ENCODE data around the gene PAK5.
"Not testable (repeated sequence)": the region's sequence is repeated elsewhere in the genome, so short reads cannot be mapped to it uniquely, and the experiment has no call there.

The PAK5 gene

GRCh38 chr20:9686001-9686400 is 152.9 kb downstream of the PAK5 start:
- no peak for DNase-seq (ENCODE audit: low read depth in 3 of 3)

DNA sequence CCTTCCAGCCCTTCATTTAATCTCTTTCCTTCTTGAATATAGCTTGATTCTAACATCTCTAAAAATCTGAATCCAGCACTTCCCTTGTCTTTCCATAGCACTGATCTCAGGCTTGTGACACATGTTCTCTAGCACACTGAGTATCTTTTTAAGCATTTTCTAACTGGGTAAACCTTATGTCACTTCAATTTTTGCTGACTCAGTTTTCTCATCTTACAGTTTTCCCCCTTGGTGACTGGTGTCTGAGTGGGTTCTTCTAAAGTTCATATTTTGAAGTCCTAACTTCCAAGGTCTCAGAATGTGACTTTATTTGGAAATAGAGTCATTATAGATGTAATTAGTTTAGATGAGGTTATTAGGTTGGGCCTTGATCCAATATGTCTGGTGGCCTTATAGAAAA is 153.9 kb downstream of the PAK5 start:
- no peak for DNase-seq (ENCODE audit: low read depth in 3 of 3)

- no peak for DNase-seq (ENCODE audit: low read depth in 3 of 3)
These were observed 161.7 kb downstream of the PAK5 start for GRCh38 chr20:9677100-9677623.

DNA sequence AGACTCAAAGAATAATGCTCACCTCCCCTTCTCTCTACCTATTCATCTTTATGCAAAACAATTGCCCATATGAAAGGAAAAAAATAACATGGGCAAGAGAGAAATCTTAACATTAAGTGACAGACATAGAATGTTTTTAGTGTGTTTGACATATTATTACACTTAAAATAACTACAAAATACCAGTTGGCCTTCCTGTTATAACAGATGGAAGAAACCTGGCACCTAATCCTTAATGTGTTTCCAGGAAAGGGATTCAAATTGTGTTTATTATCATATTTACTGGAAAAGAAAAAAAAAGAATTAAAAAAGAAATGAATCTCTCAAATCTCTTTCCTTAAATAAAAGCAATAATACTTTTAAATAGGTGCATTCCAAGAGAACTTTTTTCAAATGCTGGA is 165.9 kb downstream of the PAK5 start:
- no peak for DNase-seq (ENCODE audit: low read depth in 3 of 3)

DNA sequence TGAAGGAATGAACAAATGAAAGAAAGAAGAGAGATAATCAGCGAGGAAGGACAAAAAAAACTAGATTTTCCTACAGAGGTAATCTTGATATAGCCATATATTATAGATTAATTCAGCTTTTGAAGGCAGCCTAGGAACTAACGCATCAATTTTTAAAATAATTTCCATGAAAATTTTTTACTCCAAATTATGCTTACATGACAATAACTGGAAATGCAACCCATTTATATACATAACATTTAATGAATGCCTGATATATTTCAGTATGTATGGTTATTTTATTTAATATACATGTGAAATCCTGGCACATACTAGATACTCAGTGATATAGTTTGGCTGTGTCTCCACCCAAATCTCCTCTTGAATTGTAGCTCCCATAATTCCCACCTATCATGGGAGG is 166.8 kb downstream of the PAK5 start:
- no peak for DNase-seq (ENCODE audit: low read depth in 3 of 3)

- no peak for DNase-seq (ENCODE audit: low read depth in 3 of 3)
These were observed 170.5 kb downstream of the PAK5 start for GRCh38 chr20:9668381-9668780.

DNA sequence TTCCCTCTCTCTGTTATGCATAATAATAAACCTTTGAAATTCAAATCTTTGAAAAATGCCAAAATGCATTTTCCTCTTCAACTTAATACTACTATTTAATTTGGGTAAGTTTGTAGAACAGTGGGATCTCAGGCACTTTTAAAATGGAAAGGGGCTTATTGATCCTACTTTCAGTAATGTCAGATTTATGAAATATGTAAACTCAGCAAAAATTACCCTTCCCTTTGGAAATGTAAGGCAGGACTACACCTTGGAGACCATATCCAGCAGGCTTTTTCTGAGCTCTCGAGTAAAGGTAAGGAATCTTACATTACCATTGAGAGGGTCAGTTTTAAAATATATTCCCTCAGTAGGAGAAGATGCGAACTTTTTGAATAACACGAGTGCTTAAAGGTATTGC is 175.5 kb downstream of the PAK5 start:
- no peak for DNase-seq (ENCODE audit: low read depth in 3 of 3)

DNA sequence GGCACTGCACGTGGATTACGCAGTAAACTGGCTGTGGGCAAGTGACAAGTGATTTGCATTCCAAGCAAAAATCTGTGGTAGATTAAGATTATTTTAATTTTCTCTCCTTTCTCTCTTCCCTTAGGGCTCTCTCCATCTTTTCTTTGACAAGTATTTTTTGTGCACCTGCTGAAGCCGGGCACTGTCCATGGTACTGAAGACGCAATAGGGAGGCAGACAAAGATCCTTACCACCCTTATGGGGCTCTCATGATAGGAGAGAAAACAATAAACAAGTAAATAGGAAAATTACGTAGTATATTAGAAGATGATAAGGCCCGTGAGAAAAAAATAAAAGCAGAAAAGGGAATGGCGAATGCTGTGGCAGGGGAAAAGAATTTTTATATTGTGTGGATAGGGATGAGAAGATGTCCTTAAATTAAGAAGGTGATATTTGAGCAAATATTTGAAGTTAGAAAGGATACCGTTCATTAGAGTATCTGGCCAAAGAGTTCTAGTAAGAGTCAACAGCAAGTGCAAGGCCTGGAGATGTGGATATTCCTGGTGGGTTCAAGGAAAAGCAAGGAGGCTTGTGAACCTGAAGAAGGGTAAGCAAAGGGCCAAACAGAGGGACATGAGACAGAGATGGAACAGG is 178.5 kb downstream of the PAK5 start:
- peak in 1 of 3 experiments; percentile 0 for DNase-seq (ENCODE audit: low read depth in 3 of 3)

GRCh38 chr20:9647741-9648140 is 191.1 kb downstream of the PAK5 start:
- no peak for DNase-seq (ENCODE audit: low read depth in 3 of 3)

GRCh38 chr20:9646375-9646774 is 192.5 kb downstream of the PAK5 start:
- no peak for DNase-seq (ENCODE audit: low read depth in 3 of 3)

DNA sequence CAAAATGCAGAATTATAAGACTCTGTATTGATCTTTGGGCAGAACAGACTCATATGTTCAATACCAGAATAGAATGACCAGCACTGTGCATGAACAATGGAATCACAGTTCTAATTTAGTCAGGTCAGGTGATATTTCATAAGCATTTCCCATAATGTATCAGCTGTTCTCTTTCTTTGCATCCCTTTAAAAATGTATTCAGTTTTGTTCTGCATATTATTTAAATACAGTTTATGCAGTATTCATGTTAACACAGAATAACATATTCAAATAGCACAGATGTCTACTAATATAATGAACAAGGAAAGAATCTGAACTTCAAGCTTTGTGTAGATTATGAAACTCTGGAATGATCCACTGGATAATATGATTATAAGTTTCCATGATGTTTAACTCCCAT is 196.0 kb downstream of the PAK5 start:
- DNase-seq (ENCODE audit: low read depth in 3 of 3), result no peak

DNA sequence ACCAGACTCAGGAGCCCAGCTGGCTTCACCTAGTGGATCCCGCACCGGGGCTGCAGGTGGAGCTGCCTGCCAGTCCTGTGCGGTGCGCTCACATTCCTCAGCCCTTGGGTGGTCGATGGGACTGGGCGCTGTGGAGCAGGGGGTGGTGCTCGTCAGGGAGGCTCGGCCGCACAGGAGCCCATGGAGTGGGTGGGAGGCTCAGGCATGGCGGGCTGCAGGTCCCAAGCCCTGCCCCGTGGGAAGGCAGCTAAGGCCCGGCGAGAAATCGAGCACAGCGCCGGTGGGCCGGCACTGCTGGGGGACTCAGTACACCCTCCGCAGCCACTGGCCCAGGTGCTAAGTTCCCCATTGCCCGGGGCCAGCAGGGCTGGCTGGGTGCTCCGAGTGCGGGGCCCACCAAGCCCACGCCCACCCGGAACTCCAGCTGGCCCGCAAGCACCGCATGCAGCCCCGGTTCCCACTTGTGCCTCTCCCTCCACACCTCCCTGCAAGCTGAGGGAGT is 197.3 kb downstream of the PAK5 start:
- not testable (repeated sequence) for DNase-seq (ENCODE audit: low read depth in 3 of 3)

DNA sequence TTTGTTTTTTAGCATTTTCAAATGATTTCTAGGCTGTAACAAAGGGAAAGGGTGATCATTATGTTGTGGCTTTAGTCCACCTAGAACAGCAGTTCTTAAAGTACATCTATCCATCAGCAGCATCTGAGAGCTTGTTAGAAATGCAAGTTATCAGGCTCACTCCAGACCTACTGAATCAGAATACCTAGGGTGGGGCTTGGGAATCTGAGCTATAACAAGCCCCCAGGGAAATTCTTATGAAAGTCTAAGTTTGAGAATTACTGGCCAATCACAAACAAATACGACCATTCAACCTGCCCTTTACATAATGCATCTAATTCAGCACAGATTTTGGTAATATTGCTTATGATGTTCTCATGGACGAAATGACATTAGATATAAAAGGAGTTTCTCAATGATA is 201.0 kb downstream of the PAK5 start:
- DNase-seq (ENCODE audit: low read depth in 3 of 3), result no peak

DNA sequence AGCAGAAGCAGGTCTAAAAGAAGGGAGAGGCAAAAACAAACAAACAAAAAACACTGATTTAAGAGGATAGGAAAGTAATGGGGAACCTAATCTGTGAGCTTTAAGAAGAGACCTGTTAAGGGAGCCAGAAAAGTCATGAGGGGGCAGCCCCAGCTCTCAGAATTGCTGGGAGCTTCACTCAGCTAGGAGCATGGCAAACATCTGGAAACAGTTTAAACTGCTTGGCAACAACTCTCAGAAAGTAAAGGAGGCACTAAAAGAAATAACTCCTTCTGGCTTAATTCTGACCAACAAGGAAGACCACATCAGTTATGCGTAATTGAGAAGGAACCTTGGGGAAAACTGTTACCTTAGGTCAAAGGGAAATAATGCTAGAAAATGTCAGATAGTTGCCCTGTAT is 203.1 kb downstream of the PAK5 start:
- no peak for DNase-seq (ENCODE audit: low read depth in 3 of 3)

DNA sequence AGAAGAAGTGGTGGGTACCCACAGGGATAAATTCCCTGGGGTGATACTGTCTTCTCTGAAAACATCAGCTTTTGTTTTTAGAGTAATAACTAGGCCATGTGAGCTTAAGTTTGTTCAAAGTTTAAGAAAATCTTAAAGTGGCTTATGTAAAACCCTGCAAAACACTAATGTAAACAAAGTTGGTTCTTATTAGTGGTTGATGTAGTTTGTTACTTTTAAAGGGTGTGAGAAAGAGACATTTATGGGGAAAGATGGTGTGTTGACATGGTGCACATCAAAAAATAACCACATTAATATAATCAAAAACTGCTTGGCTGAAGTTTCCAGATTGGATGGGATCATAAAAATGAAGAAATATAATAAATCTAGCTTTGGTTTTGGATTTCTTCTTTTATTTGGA is 204.5 kb downstream of the PAK5 start:
- DNase-seq (ENCODE audit: low read depth in 3 of 3), result no peak

GRCh38 chr20:9632991-9633390 is 205.9 kb downstream of the PAK5 start:
- DNase-seq (ENCODE audit: low read depth in 3 of 3), result no peak

GRCh38 chr20:9632265-9632664 is 206.6 kb downstream of the PAK5 start:
- no peak for DNase-seq (ENCODE audit: low read depth in 3 of 3)

GRCh38 chr20:9630554-9630953 is 208.3 kb downstream of the PAK5 start:
- DNase-seq (ENCODE audit: low read depth in 3 of 3), result no peak

- DNase-seq (ENCODE audit: low read depth in 3 of 3), result no peak
These were observed 209.0 kb downstream of the PAK5 start for GRCh38 chr20:9629831-9630230.

GRCh38 chr20:9628589-9628988 is 210.3 kb downstream of the PAK5 start:
- DNase-seq (ENCODE audit: low read depth in 3 of 3), result no peak

DNA sequence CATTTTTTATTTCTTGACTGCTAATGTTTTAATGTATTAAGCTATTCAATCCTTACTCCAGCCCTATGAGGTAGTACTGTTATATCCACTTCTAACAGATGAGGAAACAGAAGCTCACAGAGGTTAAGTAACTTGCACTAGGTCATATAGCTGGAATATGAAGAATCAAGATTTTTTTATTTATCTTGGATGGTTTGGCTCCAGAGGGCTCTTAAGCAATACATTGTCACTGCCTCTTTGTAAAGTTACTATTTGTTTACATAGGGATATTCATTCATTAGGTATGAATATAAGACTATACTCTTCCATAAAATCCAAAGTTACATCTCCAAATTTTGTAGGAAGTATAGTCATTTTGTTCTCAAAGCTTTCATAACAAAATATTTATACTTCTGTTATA is 210.7 kb downstream of the PAK5 start:
- no peak for DNase-seq (ENCODE audit: low read depth in 3 of 3)

- no peak for DNase-seq (ENCODE audit: low read depth in 3 of 3)
These were observed 211.7 kb downstream of the PAK5 start for GRCh38 chr20:9627219-9627618.

DNA sequence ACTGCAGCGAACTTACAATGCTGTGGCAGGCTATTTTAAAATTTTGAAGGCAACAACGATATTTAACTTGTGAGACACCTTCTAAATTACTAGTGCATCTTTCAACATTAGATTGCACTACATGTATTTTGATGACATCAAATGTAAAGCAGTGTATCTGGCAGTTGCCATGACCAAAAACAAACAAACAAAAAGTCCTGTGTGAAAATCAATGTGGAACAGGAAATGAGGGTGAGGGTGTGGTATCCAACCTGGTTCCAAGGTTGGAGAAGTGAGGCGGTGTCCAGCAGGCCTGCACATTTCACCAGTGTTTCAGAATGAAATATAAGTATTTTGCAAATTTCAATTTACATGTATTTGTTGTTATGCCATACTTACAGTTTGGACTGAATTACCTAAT is 212.5 kb downstream of the PAK5 start:
- no peak for DNase-seq (ENCODE audit: low read depth in 3 of 3)

DNA sequence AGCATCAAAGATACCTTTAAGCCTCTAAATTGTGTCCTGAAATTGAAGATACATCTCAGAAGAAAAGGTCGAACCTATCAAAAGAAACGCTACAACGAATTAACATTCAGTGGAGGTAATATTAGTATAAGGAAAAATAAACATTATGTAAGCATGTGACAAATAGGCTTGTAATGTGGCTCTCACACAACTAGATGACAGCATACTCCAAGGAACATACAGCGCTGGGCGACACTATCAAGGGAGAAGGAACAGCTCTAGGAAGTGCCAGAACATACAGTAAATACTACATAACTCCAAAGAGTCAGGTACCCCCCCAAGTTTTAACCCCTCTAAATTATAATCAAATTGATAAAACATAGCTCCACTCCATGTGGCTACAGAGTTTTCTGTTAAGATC is 220.9 kb downstream of the PAK5 start:
- DNase-seq (ENCODE audit: low read depth in 3 of 3), result no peak

All from stimulated activated CD4-positive, alpha-beta T cell treated with anti-CD3 and anti-CD28 coated beads, TNF-alpha, amount 100 ng/mL, for 24 hours (primary cell).